Endothelial cell (in vitro differentiated cells): Measurements from ENCODE around the gene NCSTN. TPM values are rescaled to one million over a fixed set of nuclear protein-coding genes. Genes with fewer than 3 reads are reported as not detected.

Source experiments
- DNase-seq: peaks from one replicate; pipeline ENCODE4 v3.0.0; 2021; ENCODE audit warnings: low spot score
- H3K27ac Mint-ChIP-seq: one replicate; pipeline ENCODE4 v1.8.0; 2021; ENCODE audit warnings: mixed read lengths, inconsistent platforms; ENCODE audit not compliant: unreplicated experiment
- H3K27me3 Mint-ChIP-seq: one replicate; pipeline ENCODE4 v1.8.0; 2021; ENCODE audit warnings: mild to moderate bottlenecking, moderate library complexity, mixed read lengths, inconsistent platforms; ENCODE audit not compliant: unreplicated experiment
- H3K36me3 Mint-ChIP-seq: one replicate; pipeline ENCODE4 v1.8.0; 2021; ENCODE audit warnings: mild to moderate bottlenecking, low read depth, mixed read lengths, inconsistent platforms; ENCODE audit not compliant: unreplicated experiment
- H3K4me1 Mint-ChIP-seq: one replicate; pipeline ENCODE4 v1.8.0; 2021; ENCODE audit warnings: mild to moderate bottlenecking, mixed read lengths, inconsistent platforms; ENCODE audit not compliant: unreplicated experiment
- H3K4me3 Mint-ChIP-seq: one replicate; pipeline ENCODE4 v1.8.0; 2021; ENCODE audit warnings: mild to moderate bottlenecking, mixed read lengths, inconsistent platforms; ENCODE audit not compliant: unreplicated experiment
- H3K9me3 Mint-ChIP-seq: one replicate; pipeline ENCODE4 v1.8.0; 2021; ENCODE audit warnings: mixed read lengths, inconsistent platforms; ENCODE audit not compliant: unreplicated experiment
- CTCF ChIP-seq: fragments of 200-600 bp; sonication (generic); IDR thresholded peaks from one replicate; pipeline ENCODE4 v1.5.0; 2021; ENCODE audit warnings: antibody characterized with exemption; ENCODE audit not compliant: unreplicated experiment
- total RNA-seq: library from RNA; stranded (reverse); fragmentation: NEBNext Ultra II Directional; extraction: Animal tissue kit (Norgen Biotek cat#: 25700); gene quantifications from one replicate; pipeline ENCODE4 v1.2.1, GENCODE V29; 2021; ENCODE audit not compliant: unreplicated experiment

The NCSTN gene
- total RNA-seq, 1 donor from 2014 or later: 115 TPM

- TF ChIP-seq CTCF: no peak
- no peak for DNase-seq
- H3K36me3 Mint-ChIP-seq: peaks cover 5% of the 10 kb centered on the region
- H3K27me3 Mint-ChIP-seq: peaks cover 10% of the 10 kb centered on the region
- peaks cover 15% of the 10 kb centered on the region for H3K4me1 Mint-ChIP-seq
- no peaks in the 10 kb centered on the region for H3K9me3 Mint-ChIP-seq
- H3K4me3 Mint-ChIP-seq: no peak overlapping the region
- H3K27ac Mint-ChIP-seq: no peak overlapping the region
Measured at GRCh38 chr1:160371756-160372155, 28.6 kb downstream of the NCSTN start.

GRCh38 chr1:160373696-160374095 lies 30.5 kb downstream of the NCSTN start:
- no peaks in the 10 kb centered on the region for H3K36me3 Mint-ChIP-seq
- no peaks in the 10 kb centered on the region for H3K9me3 Mint-ChIP-seq
- no peak overlapping the region for H3K27ac Mint-ChIP-seq

GRCh38 chr1:160374306-160375110 lies 31.3 kb downstream of the NCSTN start:
- Mint-ChIP-seq H3K36me3 (no peaks in the 10 kb centered on the region), H3K4me1 (peaks cover 20% of the 10 kb centered on the region), H3K27me3 (peaks cover 7% of the 10 kb centered on the region), H3K4me3 (no peak overlapping the region), H3K9me3 (no peaks in the 10 kb centered on the region), H3K27ac (no peak overlapping the region)
- no peak for TF ChIP-seq CTCF
- DNase-seq: no peak

More at GRCh38 chr1:160373696-160374095, 30.5 kb downstream of the NCSTN start:
- TF ChIP-seq CTCF: no peak
- no peak for DNase-seq
- Mint-ChIP-seq H3K4me3 (no peak overlapping the region), H3K4me1 (peaks cover 19% of the 10 kb centered on the region), H3K27me3 (peaks cover 7% of the 10 kb centered on the region)

- Mint-ChIP-seq H3K27me3 (peaks cover 8% of the 10 kb centered on the region), H3K9me3 (no peaks in the 10 kb centered on the region), H3K36me3 (no peaks in the 10 kb centered on the region), H3K4me1 (peaks cover 20% of the 10 kb centered on the region), H3K4me3 (no peak overlapping the region), H3K27ac (no peak overlapping the region)
- no peak for TF ChIP-seq CTCF
- DNase-seq: no peak
Measured at GRCh38 chr1:160375788-160376524, 32.8 kb downstream of the NCSTN start.
